Activated CD4-positive, alpha-beta memory T cell treated with anti-CD3 and anti-CD28 coated beads, Interleukin-2, amount 10 ng/mL, durations not matched to agents 7 days and 5 days (primary cell): Measurements from ENCODE around the gene S100A2. TPM values are rescaled to one million over a fixed set of nuclear protein-coding genes. Genes with fewer than 3 reads are reported as not detected.
"Not testable (repeated sequence)": the region's sequence is repeated elsewhere in the genome, so short reads cannot be mapped to it uniquely, and the experiment has no call there.

Source experiments
- CTCF ChIA-PET: fragments of 350-600 bp; sonication (Branson Sonifier 250); formaldehyde crosslinking; loops from one replicate; lab custom pipeline; 2021; ENCODE audit warnings: antibody characterized with exemption, inconsistent platforms; lab: Charles Lee
- POLR2A ChIA-PET: fragments of 350-600 bp; sonication (Branson Sonifier 250); formaldehyde crosslinking; loops from one replicate; lab custom pipeline; 2021; ENCODE audit warnings: antibody characterized with exemption; lab: Charles Lee
- DNase-seq: peaks from one replicate; pipeline ENCODE4 v3.0.0-alpha.2; 2020
- H3K27ac Mint-ChIP-seq: one replicate; pipeline ENCODE4 v1.8.0; 2021; ENCODE audit warnings: mild to moderate bottlenecking, mixed read lengths
- H3K27me3 Mint-ChIP-seq: one replicate; pipeline ENCODE4 v1.8.0; 2021; ENCODE audit warnings: mixed read lengths
- H3K36me3 Mint-ChIP-seq: one replicate; pipeline ENCODE4 v1.8.0; 2021; ENCODE audit warnings: low read depth, mixed read lengths
- H3K4me1 Mint-ChIP-seq: one replicate; pipeline ENCODE4 v1.8.0; 2021; ENCODE audit warnings: mixed read lengths
- H3K4me3 Mint-ChIP-seq: one replicate; pipeline ENCODE4 v1.8.0; 2021; ENCODE audit warnings: mild to moderate bottlenecking, mixed read lengths
- H3K9me3 Mint-ChIP-seq: one replicate; pipeline ENCODE4 v1.8.0; 2021; ENCODE audit warnings: mixed read lengths
- total RNA-seq, 2 experiments: library from RNA; stranded (reverse); gene quantifications; one replicate each; pipeline ENCODE4 v1.2.3, GENCODE V29; 2021

Gene S100A2
- total RNA-seq, 2 experiments from 2014 or later = 0.85 to 1.2 TPM

DNA sequence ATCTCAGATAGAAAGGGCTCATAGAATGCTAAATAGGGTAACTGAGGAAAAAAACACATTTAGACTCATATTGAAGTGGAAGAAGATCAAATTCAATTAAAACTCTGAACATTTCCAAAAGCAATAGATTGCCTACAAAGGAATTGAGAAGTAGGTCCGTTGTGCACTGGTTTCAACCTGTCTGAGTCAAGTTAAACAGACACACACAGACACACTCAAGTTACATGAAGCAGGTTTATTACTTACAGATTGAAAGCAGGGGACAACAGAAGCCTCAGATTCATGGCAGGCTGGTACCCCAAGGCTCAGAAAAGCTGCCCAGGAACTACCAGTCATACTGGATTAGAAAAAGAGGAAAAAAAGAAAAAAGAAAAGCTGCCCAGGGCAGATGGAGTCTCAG is 20.7 kb upstream of the S100A2 start:
- ChIA-PET POLR2A (no interaction called here), CTCF (no interaction called here)
- H3K36me3 Mint-ChIP-seq = no peaks in the 10 kb centered on the region
- H3K27me3 Mint-ChIP-seq = peaks cover 11% of the 10 kb centered on the region
- no peaks in the 10 kb centered on the region for H3K4me1 Mint-ChIP-seq
- no peak overlapping the region for H3K27ac Mint-ChIP-seq
- no peak for DNase-seq
- H3K9me3 Mint-ChIP-seq = no peaks in the 10 kb centered on the region
- no peak overlapping the region for H3K4me3 Mint-ChIP-seq

- Mint-ChIP-seq H3K9me3 (no peaks in the 10 kb centered on the region), H3K27me3 (peaks cover 11% of the 10 kb centered on the region), H3K36me3 (no peaks in the 10 kb centered on the region), H3K4me1 (no peaks in the 10 kb centered on the region), H3K4me3 (no peak overlapping the region), H3K27ac (no peak overlapping the region)
- no peak for DNase-seq
- CTCF ChIA-PET = interaction anchor here (1.0 kb wide), 1 partner anchor 23 kb away, joined by 3 read pairs; no protein-coding TSS in a partner anchor
- POLR2A ChIA-PET = interaction anchor here (1.0 kb wide), 1 partner anchor 12 kb away, joined by 3 read pairs; no protein-coding TSS in a partner anchor
These were observed 19.4 kb upstream of the S100A2 start for GRCh38 chr1:153585006-153585405.

GRCh38 chr1:153583976-153584375 is 18.3 kb upstream of the S100A2 start:
- POLR2A ChIA-PET = no interaction called here
- no peaks in the 10 kb centered on the region for H3K4me1 Mint-ChIP-seq

DNA sequence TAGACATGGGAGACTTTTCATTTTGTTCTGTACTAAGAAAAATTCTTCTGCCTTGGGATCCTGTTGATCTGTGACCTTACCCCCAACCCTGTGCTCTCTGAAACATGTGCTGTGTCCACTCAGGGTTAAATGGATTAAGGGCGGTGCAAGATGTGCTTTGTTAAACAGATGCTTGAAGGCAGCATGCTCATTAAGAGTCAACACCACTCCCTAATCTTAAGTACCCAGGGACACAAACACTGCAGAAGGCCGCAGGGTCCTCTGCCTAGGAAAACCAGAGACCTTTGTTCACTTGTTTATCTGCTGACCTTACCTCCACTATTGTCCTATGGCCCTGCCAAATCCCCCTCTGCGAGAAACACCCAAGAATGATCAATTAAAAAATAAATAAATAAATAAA is 17.9 kb upstream of the S100A2 start:
- H3K4me3 Mint-ChIP-seq, H3K9me3 Mint-ChIP-seq, H3K4me1 Mint-ChIP-seq, H3K36me3 Mint-ChIP-seq, DNase-seq, POLR2A ChIA-PET, H3K27ac Mint-ChIP-seq: not testable (repeated sequence)
- CTCF ChIA-PET = interaction anchor here (0.6 to 0.7 kb wide), 2 partner anchors 11 to 89 kb away, joined by 3 to 4 read pairs; no protein-coding TSS in a partner anchor
- H3K27me3 Mint-ChIP-seq = peaks cover 21% of the 10 kb centered on the region

More at GRCh38 chr1:153583976-153584375, 18.3 kb upstream of the S100A2 start:
- Mint-ChIP-seq H3K4me3 (no peak overlapping the region), H3K9me3 (no peaks in the 10 kb centered on the region), H3K27me3 (peaks cover 16% of the 10 kb centered on the region), H3K36me3 (no peaks in the 10 kb centered on the region), H3K27ac (no peak overlapping the region)
- DNase-seq = no peak
- CTCF ChIA-PET = interaction anchor here (0.6 to 0.7 kb wide), 2 partner anchors 11 to 90 kb away, joined by 3 to 4 read pairs; no protein-coding TSS in a partner anchor

GRCh38 chr1:153582836-153583235 is 17.2 kb upstream of the S100A2 start:
- CTCF ChIA-PET = not testable (repeated sequence)

DNA sequence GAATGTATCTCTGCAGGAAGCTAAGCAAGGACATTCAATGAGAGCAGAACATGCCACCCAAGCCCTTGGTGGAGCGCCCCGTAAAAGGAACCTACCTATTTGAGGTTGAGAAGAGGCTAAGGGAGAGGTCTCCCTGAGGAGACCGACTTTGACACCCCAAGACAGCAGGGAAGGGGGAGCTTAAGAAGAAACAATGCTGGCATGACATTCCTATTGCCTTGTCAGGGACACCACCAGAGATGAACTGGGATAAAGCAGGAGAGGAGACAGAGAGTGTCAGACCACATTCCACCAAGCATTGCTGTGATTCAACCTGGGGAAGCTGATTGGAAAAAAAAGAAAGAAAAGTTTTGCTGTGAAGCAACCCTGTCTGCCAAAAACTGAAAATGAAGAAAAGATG is 13.3 kb upstream of the S100A2 start:
- Mint-ChIP-seq H3K36me3 (no peaks in the 10 kb centered on the region), H3K27me3 (peaks cover 28% of the 10 kb centered on the region), H3K4me3 (no peak overlapping the region), H3K27ac (no peak overlapping the region), H3K9me3 (no peaks in the 10 kb centered on the region), H3K4me1 (peaks cover 9% of the 10 kb centered on the region)
- no peak for DNase-seq
- ChIA-PET CTCF (interaction anchor here (0.8 kb wide), 1 partner anchor 36 kb away, joined by 3 read pairs; no protein-coding TSS in a partner anchor), POLR2A (interaction anchor here (2.0 kb wide), 1 partner anchor 55 kb away, joined by 8 read pairs; the partner anchor contains the start of gene CHTOP)

More at GRCh38 chr1:153582836-153583235, 17.2 kb upstream of the S100A2 start:
- H3K4me1 Mint-ChIP-seq, H3K9me3 Mint-ChIP-seq, H3K36me3 Mint-ChIP-seq, POLR2A ChIA-PET, DNase-seq, H3K27ac Mint-ChIP-seq, H3K4me3 Mint-ChIP-seq: not testable (repeated sequence)
- peaks cover 28% of the 10 kb centered on the region for H3K27me3 Mint-ChIP-seq

DNA sequence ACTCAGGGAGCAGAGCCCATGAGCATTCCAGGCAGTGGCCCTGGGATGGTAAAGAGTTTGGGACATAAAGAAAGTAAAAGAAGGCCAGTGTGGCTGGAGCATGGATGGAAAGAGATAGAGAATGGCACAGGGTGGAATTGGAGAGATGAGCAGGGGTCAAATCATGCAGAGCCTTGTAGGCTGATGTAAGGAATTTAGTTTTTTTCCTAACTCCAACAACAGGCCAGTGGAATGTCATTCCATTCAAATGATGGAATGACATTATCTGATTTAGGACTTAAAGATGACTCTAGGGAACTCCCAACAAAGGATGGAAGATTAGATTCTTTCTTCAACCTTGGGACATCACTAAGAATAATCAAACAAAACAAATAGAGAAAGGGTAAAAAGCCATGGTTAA is 12.8 kb upstream of the S100A2 start:
- Mint-ChIP-seq H3K36me3 (no peaks in the 10 kb centered on the region), H3K9me3 (no peaks in the 10 kb centered on the region), H3K4me3 (no peak overlapping the region), H3K4me1 (peaks cover 9% of the 10 kb centered on the region), H3K27ac (no peak overlapping the region), H3K27me3 (peaks cover 28% of the 10 kb centered on the region)
- POLR2A ChIA-PET = interaction anchor here (0.6 to 2.0 kb wide), 2 partner anchors 56 to 379 kb away, joined by 3 to 8 read pairs; partner anchors contain the start of gene CHTOP
- CTCF ChIA-PET = interaction anchor here (0.8 kb wide), 1 partner anchor 37 kb away, joined by 3 read pairs; no protein-coding TSS in a partner anchor
- no peak for DNase-seq

- ChIA-PET CTCF (interaction anchor here (0.8 to 1.1 kb wide), 3 partner anchors 45 to 67 kb away, joined by 3 to 4 read pairs (median 4); partner anchors contain the start of gene S100A13), POLR2A (interaction anchor here (0.6 to 2.0 kb wide), 3 partner anchors 25 to 380 kb away, joined by 3 to 8 read pairs (median 3); partner anchors contain the start of gene CHTOP)
- H3K9me3 Mint-ChIP-seq = no peaks in the 10 kb centered on the region
- peaks cover 28% of the 10 kb centered on the region for H3K27me3 Mint-ChIP-seq
- peaks cover 18% of the 10 kb centered on the region for H3K4me1 Mint-ChIP-seq
- H3K4me3 Mint-ChIP-seq = no peak overlapping the region
- DNase-seq = no peak
- no peak overlapping the region for H3K27ac Mint-ChIP-seq
- no peaks in the 10 kb centered on the region for H3K36me3 Mint-ChIP-seq
These were observed 12.0 kb upstream of the S100A2 start for GRCh38 chr1:153577624-153578051.

- POLR2A ChIA-PET = interaction anchor here (1.1 to 2.0 kb wide), 2 partner anchors 26 to 57 kb away, joined by 3 to 8 read pairs; partner anchors contain the start of gene CHTOP
- no peaks in the 10 kb centered on the region for H3K36me3 Mint-ChIP-seq
These were observed 11.5 kb upstream of the S100A2 start for GRCh38 chr1:153577138-153577537.

DNA sequence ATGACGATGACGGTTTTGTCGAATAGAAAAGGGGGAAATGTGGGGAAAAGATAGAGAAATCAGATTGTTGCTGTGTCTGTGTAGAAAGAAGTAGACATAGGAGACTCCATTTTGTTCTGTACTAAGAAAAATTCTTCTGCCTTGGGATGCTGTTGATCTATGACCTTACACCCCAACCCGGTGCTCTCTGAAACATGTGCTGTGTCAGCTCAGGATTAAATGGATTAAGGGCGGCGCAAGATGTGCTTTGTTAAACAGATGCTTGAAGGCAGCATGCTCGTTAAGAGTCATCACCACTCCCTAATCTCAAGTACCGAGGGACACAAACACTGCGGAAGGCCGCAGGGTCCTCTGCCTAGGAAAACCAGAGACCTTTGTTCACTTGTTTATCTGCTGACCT is 9.9 kb upstream of the S100A2 start:
- H3K27ac Mint-ChIP-seq, H3K36me3 Mint-ChIP-seq, DNase-seq, H3K4me3 Mint-ChIP-seq, H3K9me3 Mint-ChIP-seq, POLR2A ChIA-PET: not testable (repeated sequence)
- peaks cover 30% of the 10 kb centered on the region for H3K4me1 Mint-ChIP-seq
- H3K27me3 Mint-ChIP-seq = peaks cover 28% of the 10 kb centered on the region
- CTCF ChIA-PET = interaction anchor here (1.2 kb wide), 2 partner anchors 40 to 65 kb away, joined by 4 to 5 read pairs; partner anchors contain the start of gene S100A14

More at GRCh38 chr1:153577138-153577537, 11.5 kb upstream of the S100A2 start:
- CTCF ChIA-PET = interaction anchor here (0.8 to 1.1 kb wide), 3 partner anchors 45 to 67 kb away, joined by 3 to 4 read pairs (median 4); partner anchors contain the start of gene S100A13
- DNase-seq = no peak
- peaks cover 28% of the 10 kb centered on the region for H3K27me3 Mint-ChIP-seq
- H3K4me1 Mint-ChIP-seq = peaks cover 22% of the 10 kb centered on the region
- H3K9me3 Mint-ChIP-seq = no peaks in the 10 kb centered on the region
- H3K4me3 Mint-ChIP-seq = no peak overlapping the region
- H3K27ac Mint-ChIP-seq = no peak overlapping the region

GRCh38 chr1:153575081-153575491 is 9.4 kb upstream of the S100A2 start:
- H3K36me3 Mint-ChIP-seq, DNase-seq, H3K9me3 Mint-ChIP-seq, H3K27ac Mint-ChIP-seq, H3K4me3 Mint-ChIP-seq, CTCF ChIA-PET, POLR2A ChIA-PET: not testable (repeated sequence)
- Mint-ChIP-seq H3K27me3 (peaks cover 28% of the 10 kb centered on the region), H3K4me1 (peaks cover 30% of the 10 kb centered on the region)

GRCh38 chr1:153573351-153573750 is 7.7 kb upstream of the S100A2 start:
- CTCF ChIA-PET = interaction anchor here (0.8 to 7.4 kb wide), 13 partner anchors 10 to 64 kb away, joined by 3 to 202 read pairs (median 7); partner anchors contain the start of genes CHTOP, S100A14, S100A4 and S100A5
- Mint-ChIP-seq H3K27ac (peak overlapping the region; percentile 54), H3K9me3 (no peaks in the 10 kb centered on the region), H3K4me1 (peaks cover 43% of the 10 kb centered on the region), H3K27me3 (peaks cover 17% of the 10 kb centered on the region), H3K36me3 (no peaks in the 10 kb centered on the region), H3K4me3 (no peak overlapping the region)
- POLR2A ChIA-PET = interaction anchor here (0.9 to 6.3 kb wide), 6 partner anchors 12 to 417 kb away, joined by 3 to 138 read pairs (median 3); partner anchors contain the start of genes RPS27, S100A4 and S100A6
- no peak for DNase-seq

GRCh38 chr1:153572569-153573015 is 6.9 kb upstream of the S100A2 start:
- H3K36me3 Mint-ChIP-seq = no peaks in the 10 kb centered on the region
- H3K9me3 Mint-ChIP-seq = no peaks in the 10 kb centered on the region
- H3K4me1 Mint-ChIP-seq = peaks cover 49% of the 10 kb centered on the region
- no peak overlapping the region for H3K4me3 Mint-ChIP-seq
- H3K27me3 Mint-ChIP-seq = peaks cover 9% of the 10 kb centered on the region
- CTCF ChIA-PET = interaction anchor here (0.6 to 7.4 kb wide), 26 partner anchors 11 to 100 kb away, joined by 3 to 202 read pairs (median 4); partner anchors contain the start of genes CHTOP, S100A14, S100A4 and S100A5
- peak overlapping the region; percentile 54 for H3K27ac Mint-ChIP-seq
- DNase-seq = peak; percentile 69
- POLR2A ChIA-PET = interaction anchor here (0.7 to 6.3 kb wide), 10 partner anchors 13 to 418 kb away, joined by 3 to 138 read pairs (median 3); partner anchors contain the start of genes CHTOP, INTS3, RPS27 and S100A4
